Epidermal melanocyte (primary cell): ENCODE measurements around the gene PLA2G10.
"Not testable (repeated sequence)": the region's sequence is repeated elsewhere in the genome, so short reads cannot be mapped to it uniquely, and the experiment has no call there.

Experiments
- DNase-seq: peaks from one replicate; pipeline ENCODE4 v3.0.0; 2011; ENCODE audit warnings: low spot score; ENCODE audit not compliant: insufficient read length

PLA2G10 gene, protein sequence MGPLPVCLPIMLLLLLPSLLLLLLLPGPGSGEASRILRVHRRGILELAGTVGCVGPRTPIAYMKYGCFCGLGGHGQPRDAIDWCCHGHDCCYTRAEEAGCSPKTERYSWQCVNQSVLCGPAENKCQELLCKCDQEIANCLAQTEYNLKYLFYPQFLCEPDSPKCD

DNA sequence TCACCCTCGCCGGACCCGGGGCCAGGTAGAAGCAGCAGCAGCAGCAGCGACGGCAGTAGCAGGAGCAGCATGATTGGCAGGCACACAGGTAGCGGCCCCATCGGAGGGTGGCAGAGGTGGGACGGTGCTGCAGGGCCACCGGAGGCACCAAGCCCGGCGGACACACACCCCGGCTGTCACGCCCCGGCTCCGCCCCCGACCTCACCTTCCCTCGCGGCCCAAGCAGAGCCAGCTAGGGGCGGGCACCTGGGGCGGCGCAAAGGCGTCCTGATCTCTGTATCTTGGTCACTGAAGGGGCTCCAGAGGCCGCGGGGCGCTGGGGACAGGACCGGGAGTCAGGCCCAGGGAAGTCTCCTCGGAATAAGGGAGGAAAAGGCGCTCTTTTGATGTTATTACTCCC is at the start of gene PLA2G10:
Gene PLA2G10 (minus strand): TSS at position 180 of the 400 bp plus-strand sequence. CDS start 79 bp downstream, at position 101.
- not testable (repeated sequence) for DNase-seq

DNA sequence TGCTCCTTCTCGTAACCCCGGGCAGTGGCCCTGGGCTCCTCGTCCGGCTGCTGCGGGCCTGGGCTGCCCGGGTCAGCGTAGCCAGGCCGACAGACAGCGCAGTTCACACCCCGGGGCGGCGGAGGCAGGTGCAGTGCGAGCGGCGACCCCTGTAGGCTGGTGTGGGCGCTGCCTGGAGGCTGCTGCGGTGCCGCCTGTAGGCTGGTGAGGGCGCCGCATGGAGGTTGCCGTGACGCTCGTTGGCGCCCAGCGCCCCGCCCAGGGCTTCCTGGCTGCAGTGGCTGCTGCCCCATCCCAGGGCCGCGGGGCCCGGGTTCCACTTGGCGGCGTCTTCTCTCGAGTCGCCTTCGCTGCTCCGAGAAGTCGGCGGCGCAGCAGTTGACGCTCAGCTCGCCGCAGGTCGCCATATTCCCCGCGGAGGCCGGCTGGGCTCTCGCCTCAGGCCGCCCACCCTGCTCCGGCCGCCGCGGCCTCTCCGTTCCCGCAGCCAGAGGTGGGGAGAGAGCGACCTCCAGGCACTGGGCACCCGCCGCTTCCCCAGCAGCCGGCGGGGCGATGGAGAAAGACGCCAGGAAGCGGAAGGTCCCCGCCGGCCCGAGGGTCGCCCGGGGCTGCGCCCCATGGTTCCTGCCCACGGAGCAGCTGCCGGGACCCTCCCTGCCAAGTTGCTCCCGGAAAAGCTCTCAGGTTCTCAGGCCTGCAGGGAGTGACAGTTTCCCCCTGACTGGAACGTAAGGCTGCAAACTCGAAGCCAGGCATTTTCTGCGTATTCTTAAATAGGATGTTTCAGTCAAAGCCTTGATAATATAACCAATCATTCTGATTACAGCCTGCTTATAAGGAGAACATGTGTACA is 48.4 kb upstream of the PLA2G10 start, which contains the start of gene NPIPA2:
Gene NPIPA2 (plus strand): TSS at position 261 of the 856 bp plus-strand sequence. CDS start 5,533 bp downstream, outside the sequence.
- not testable (repeated sequence) for DNase-seq

DNA sequence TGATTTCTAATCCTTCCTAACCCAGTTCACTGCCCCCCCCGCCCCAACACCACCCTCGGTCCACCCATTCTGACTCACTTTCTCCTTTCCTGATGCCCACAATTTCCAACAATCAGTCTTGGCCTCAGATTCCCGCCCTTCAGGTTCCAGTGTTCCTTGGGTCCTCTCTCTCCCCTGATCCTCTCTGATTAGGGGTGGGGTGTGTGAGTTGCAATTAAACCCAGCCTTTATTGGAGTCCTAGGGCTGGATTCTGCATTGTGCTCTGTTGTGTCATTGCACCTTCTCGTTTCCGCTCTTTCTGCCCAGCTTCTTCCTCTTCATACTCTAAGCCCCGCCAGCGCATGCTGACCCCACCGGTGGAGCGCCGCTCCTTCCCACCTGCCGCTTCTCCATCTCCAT is 47.7 kb upstream of the PLA2G10 start:
- DNase-seq: not testable (repeated sequence)

DNA sequence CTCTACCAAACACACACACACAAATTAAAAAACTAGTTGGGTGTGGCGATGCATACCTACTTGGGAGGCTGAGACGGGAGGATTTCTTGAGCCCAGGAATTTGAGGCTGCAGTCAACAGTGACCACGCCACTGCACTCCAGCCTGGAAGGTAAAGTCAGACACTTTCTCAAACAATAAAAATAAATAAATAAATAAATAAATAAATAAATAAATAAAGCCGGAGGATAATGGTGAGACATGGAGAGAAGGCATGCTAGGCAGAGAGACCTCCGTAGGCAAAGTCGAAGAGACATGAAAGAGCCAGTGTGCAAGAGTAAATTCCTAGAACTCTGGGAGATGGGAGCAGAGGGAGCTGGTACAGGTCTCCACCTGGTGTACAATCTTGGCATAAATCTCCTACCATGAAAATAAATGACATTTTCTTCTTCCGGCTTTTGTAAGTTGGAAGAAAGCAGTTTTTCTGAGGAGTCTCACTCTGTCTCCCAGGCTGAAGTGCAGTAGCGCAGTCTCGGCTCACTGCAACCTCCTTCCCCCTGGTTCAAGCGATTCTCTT is 46.8 kb upstream of the PLA2G10 start:
- DNase-seq: not testable (repeated sequence)

DNA sequence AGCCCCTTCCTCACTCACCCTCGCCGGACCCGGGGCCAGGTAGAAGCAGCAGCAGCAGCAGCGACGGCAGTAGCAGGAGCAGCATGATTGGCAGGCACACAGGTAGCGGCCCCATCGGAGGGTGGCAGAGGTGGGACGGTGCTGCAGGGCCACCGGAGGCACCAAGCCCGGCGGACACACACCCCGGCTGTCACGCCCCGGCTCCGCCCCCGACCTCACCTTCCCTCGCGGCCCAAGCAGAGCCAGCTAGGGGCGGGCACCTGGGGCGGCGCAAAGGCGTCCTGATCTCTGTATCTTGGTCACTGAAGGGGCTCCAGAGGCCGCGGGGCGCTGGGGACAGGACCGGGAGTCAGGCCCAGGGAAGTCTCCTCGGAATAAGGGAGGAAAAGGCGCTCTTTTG is 39.1 kb upstream of the PLA2G10 start:
- DNase-seq: not testable (repeated sequence)

DNA sequence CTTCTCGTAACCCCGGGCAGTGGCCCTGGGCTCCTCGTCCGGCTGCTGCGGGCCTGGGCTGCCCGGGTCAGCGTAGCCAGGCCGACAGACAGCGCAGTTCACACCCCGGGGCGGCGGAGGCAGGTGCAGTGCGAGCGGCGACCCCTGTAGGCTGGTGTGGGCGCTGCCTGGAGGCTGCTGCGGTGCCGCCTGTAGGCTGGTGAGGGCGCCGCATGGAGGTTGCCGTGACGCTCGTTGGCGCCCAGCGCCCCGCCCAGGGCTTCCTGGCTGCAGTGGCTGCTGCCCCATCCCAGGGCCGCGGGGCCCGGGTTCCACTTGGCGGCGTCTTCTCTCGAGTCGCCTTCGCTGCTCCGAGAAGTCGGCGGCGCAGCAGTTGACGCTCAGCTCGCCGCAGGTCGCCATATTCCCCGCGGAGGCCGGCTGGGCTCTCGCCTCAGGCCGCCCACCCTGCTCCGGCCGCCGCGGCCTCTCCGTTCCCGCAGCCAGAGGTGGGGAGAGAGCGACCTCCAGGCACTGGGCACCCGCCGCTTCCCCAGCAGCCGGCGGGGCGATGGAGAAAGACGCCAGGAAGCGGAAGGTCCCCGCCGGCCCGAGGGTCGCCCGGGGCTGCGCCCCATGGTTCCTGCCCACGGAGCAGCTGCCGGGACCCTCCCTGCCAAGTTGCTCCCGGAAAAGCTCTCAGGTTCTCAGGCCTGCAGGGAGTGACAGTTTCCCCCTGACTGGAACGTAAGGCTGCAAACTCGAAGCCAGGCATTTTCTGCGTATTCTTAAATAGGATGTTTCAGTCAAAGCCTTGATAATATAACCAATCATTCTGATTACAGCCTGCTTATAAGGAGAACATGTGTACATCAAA is 9.3 kb upstream of the PLA2G10 start, which contains the start of gene NPIPA3:
Gene NPIPA3 (plus strand): TSS at position 256 of the 856 bp plus-strand sequence. CDS start 5,533 bp downstream, outside the sequence.
- not testable (repeated sequence) for DNase-seq

DNA sequence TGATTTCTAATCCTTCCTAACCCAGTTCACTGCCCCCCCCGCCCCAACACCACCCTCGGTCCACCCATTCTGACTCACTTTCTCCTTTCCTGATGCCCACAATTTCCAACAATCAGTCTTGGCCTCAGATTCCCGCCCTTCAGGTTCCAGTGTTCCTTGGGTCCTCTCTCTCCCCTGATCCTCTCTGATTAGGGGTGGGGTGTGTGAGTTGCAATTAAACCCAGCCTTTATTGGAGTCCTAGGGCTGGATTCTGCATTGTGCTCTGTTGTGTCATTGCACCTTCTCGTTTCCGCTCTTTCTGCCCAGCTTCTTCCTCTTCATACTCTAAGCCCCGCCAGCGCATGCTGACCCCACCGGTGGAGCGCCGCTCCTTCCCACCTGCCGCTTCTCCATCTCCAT is 8.6 kb upstream of the PLA2G10 start:
- DNase-seq: not testable (repeated sequence)

DNA sequence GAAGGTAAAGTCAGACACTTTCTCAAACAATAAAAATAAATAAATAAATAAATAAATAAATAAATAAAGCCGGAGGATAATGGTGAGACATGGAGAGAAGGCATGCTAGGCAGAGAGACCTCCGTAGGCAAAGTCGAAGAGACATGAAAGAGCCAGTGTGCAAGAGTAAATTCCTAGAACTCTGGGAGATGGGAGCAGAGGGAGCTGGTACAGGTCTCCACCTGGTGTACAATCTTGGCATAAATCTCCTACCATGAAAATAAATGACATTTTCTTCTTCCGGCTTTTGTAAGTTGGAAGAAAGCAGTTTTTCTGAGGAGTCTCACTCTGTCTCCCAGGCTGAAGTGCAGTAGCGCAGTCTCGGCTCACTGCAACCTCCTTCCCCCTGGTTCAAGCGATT is 7.8 kb upstream of the PLA2G10 start:
- DNase-seq: not testable (repeated sequence)

DNA sequence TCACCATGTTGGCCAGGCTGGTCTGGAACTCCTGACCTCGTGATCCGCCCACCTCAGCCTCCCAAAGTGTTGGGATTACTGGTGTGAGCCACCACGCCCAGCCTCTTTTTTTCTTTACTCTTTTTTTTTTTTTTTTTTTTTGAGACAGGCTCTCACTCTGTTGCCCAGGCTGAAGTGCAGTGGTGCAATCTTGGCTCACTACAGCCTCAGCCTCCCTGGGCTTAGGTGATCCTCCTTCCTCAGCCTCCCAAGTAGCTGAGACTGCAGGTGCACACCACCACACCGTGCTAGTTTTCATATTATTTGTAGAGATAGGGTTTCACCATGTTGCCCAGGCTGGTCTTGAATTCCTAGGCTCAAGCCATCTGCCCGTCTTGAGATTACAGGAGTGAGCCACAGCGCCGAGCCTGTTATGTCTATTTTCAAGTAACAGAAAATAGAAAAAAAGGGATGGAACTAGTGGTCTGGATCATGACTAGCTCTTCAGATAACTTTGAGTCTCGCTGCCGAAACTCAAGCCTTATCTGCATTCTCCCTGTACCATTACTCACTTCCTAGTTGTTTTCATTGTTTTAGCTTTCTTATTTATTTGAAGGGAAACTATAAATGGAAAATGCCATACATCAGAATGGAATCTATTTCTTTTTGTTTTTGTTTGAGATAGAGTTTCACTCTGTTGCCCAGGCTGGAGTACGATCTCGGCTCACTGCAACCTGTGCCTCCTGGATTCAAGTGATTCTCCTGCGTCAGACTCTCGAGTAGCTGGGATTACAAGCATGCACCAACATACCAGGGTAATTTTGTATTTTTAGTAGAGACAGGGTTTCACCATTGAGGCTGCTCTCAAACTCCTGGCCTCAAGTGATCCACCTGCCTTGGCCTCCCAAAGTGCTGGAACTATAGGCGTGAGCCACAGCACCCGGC is 8.0 kb downstream of the PLA2G10 start:
- not testable (repeated sequence) for DNase-seq

DNA sequence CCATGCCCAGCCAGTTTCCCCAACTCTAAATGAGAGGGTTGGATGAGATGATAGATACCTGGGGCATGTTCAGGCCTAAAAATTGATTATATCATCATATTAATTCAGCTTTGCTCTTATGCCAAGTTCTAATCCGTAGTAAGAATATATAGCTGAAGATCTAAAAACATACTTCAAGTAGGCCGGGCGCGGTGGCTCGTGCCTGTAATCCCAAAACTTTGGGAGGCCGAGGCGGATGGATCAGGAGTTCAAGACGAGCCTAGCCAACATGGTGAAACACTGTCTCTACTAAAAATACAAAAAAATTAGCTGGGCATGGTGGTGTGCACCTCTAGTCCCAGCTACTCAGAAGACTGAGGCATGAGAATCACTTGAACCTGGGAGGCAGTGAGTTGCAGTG is 12.0 kb downstream of the PLA2G10 start:
- no peak for DNase-seq

DNA sequence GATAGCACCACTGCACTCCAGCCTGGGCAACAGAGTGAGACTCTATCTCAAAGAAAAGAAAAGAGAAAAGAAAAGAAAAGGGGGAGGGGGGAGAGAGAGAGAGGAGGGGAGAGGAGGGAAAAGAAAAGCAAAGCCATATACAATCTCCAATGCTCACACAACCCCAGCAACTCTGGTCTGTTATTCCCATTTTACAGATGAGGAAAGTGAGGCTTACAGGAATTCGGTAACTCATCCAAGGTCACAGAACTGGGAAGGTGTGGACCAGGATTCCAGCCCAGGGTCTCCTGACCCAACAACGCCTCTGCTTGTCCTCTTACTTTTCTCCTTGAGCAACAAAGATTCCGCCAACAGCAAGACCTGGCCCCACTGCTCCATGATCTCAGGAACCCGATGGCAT is 13.0 kb downstream of the PLA2G10 start:
- DNase-seq: no peak

DNA sequence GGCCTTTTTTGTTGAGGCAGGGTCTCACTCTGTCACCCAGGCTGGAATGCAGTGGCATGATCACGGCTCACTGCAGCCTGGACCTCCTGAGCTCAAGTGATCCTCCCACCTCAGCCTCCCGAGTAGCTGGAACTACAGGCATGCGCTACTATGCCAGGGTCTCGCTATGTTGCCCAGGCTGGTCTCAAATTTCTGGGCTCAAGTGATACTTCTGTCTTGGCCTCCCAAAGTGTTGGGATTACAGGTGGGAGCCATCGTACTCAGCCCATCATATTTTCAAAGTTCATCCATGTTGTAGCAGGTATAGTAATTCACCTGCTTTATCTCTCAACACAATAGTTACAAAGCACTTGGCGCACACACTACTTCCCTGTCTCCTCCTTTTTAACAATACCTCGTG is 13.7 kb downstream of the PLA2G10 start:
- not testable (repeated sequence) for DNase-seq

DNA sequence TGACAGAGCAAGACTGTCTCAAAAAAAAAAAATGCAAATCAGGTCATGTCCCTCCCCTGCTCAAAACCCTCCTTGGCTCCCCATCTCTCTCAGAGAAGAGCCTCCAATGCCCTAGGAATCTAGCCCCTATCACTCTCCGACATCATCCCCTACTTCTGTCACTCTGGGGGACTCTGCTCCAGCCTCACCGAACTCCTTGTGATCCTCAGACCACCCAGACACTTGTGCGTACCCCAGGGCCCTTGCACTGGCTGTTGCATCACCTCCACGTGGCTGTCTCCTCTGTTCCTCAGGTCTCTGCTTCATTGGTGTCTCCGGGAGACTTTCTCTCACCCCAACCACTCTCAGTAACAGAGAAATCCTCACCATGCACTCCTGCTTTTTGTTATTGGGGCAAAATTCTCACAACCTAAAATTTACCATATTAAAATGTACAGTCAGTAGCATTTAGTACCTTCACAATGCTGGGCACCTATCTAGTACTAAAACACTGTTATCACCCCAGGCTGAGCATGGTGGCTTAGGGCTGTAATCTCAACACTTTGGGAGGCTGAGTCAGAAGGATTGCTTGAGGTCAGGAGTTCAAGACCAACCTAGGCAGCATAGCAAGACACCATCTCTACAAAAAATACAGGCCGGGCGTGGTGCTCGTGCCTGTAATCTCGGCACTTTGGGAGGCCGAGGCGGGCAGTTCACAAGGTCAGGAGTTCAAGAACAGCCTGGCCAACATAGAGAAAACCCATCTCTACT is 15.2 kb downstream of the PLA2G10 start:
- no peak for DNase-seq

DNA sequence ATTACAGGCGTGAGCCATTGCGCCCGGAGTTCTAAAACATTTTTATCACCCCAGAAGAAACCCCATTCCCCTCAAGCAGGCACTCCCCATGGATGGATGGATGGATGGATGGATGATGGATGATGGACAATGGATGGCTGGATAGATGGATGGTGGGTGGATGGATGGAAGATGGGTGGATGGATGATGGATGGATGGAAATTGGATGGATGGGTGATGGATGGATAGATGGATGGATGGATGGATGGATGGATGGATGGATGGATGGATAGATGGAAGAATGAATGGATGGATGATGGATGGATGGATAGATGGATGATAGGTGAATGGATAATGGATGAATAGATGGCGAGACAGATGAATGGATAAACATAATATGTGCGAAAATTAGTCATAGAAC is 16.5 kb downstream of the PLA2G10 start:
- no peak for DNase-seq

DNA sequence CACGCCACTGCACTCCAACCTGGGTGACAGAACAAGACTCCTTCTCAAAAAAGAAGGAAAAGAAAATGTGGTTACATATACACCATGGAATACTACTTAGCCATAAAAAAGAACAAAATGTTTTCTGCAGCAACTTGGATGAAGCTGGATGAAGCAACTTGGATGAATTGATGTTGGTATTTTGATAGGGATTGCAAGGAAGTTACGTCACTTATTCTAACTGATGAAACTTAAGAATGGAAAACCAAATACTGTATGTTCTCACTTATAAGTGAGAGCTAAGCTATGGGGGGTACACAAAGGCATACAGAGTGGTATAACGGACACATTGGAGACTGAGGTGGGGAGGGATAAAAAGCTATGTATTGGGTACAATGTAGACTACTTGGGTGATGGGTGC is 17.5 kb downstream of the PLA2G10 start:
- DNase-seq: no peak

DNA sequence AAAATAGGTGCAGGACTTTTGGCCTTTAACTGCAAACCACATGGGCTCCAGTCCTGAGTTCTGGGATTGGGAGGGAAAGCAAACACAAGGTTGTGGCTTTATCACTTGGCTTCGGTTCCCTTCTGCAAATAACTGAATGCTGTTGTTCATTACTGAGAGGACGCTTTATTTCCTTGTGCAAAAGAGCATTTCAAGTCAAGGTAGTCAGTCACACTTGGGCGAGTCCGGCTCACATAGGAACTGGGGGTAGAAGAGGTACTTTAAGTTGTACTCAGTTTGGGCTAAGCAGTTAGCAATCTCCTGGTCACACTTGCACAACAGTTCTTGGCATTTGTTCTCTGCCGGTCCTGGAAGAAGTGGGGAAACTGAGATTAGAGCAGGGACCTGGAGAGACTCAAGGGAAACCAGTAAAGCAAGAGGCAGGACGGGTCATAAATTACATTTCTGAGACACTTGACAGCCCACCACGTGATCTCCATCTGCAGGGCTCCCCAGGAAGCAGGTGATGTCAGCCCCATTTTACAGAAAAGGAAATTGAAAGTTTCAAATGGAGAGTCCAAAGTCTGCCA is 21.6 kb downstream of the PLA2G10 start:
- DNase-seq: no peak

DNA sequence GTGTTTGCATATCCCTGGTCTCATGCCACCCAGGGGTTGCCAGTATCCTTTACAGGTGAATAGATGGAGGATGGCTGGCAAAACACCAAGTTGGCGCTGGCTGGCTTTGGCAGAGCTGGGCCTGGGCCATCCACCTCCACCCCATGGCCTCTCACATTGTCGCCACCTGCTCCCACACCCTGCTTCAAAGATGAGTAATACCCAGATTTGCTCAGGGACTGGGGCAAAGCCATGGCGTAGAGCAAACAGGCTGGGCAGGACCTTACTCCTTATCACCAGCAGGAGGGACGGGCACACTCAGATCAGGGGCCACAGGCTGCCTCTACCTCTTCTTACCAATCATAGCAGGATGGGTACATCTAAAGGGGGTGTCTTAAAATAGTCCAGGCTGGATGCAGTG is 24.3 kb downstream of the PLA2G10 start:
- no peak for DNase-seq

DNA sequence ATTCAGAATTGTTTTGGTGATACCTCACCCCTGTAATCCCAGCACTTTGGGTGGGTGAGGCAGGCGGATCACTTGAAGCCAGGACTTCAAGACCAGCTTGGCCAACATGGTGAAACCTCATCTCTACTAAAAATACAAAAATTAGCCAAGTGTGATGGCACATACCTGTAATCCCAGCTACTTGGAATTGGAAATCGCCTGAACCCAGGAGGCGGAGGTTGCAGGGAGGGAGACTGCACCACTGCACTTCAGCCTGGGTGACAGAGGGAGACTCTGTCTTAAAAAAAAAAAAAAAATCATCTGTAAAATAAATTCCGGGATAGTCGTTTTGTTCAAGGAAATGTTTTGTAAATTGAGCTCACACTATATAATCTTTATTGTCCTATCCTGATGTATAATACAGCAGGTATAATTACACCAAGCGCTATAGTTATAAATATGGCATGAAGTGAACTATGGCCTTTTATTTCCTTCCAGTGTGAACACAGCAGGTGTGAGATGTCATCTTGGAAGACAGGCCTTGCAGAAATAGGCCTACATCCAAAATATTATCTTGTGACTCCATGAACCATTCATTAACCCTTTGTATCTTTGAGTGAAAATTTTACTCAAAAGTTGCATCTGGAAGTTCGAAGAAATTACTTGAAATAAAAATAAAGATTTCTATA is 25.4 kb downstream of the PLA2G10 start:
- DNase-seq: no peak
